C4-2B (cell line): ENCODE results near the gene CNPY4.

ENCODE experiments used
- H3K27ac ChIP-seq: fragments of 450-650 bp; 2 replicates; pipeline ENCODE4 v1.5.1; 2017
- CTCF ChIP-seq: fragments of 450-650 bp; conservative IDR thresholded peaks from 2 replicates; pipeline ENCODE4 v1.5.1; 2017; ENCODE audit warnings: mild to moderate bottlenecking
- ZFX ChIP-seq: fragments of 450-650 bp; IDR thresholded peaks from 2 replicates; pipeline ENCODE4 v1.6.1; 2017

Gene CNPY4

GRCh38 chr7:100147278-100147677 lies 27.8 kb downstream of the CNPY4 start:
- TF ChIP-seq CTCF (no peak), ZFX (no peak)
- no peak overlapping the region for H3K27ac ChIP-seq

GRCh38 chr7:100148225-100148558 lies 28.8 kb downstream of the CNPY4 start:
- TF ChIP-seq ZFX (no peak), CTCF (no peak)
- peak overlapping the region; percentile 90 for H3K27ac ChIP-seq

GRCh38 chr7:100148559-100149328 lies 29.3 kb downstream of the CNPY4 start, which contains the start of gene LAMTOR4:
Gene LAMTOR4 (plus strand): TSS chr7:100148918. CDS start chr7:100148973, 55 bp downstream.
- peak within 1 kb of the TSS; percentile 90 for H3K27ac ChIP-seq

GRCh38 chr7:100152404-100152803 lies 33.0 kb downstream of the CNPY4 start:
- no peak overlapping the region for H3K27ac ChIP-seq
- TF ChIP-seq ZFX = no peak
- TF ChIP-seq CTCF = no peak

More at GRCh38 chr7:100148559-100149328, 29.3 kb downstream of the CNPY4 start, which contains the start of gene LAMTOR4:
- TF ChIP-seq ZFX = no peak
- no peak for TF ChIP-seq CTCF

- TF ChIP-seq ZFX (no peak), CTCF (no peak)
- no peak overlapping the region for H3K27ac ChIP-seq
Observed at GRCh38 chr7:100152937-100153666, 33.7 kb downstream of the CNPY4 start.

- H3K27ac ChIP-seq = no peak overlapping the region
- no peak for TF ChIP-seq ZFX
- no peak for TF ChIP-seq CTCF
Observed at GRCh38 chr7:100153708-100154535, 34.5 kb downstream of the CNPY4 start.
